ENCODE data around the gene NOP9.

DNA sequence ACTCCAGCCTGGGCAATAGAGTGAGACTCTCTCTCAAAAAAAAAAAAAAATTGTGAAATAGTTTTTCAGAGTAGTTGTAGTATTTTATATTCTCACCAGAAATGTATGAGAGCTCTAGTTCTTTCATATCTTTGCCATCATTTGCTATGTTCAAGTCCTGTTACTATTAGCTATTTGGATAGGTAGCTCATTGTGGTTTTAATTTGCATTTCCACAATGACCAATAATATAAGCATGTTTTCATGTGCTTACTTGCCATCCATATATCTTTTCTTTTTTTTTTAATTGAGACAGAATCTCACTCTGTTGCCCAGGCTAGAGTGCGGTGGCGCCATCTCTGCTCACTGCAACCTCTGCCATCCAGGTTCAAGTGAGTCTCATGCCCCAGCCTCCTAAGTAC, 48.5 kb downstream of the NOP9 start:
- TF ChIP-seq ESRRG (CRISPR knock-in tag; IDR thresholded peaks at IDR 0.05) (no peak), TOX (CRISPR knock-in tag; IDR thresholded peaks at IDR 0.05; ENCODE audit: borderline replicate concordance) (no peak), SNAI2 (CRISPR knock-in tag; IDR thresholded peaks at IDR 0.05) (no peak), RARB (CRISPR knock-in tag; IDR thresholded peaks at IDR 0.05) (no peak), PATZ1 (CRISPR knock-in tag; IDR thresholded peaks at IDR 0.05; ENCODE audit: borderline replicate concordance) (no peak), CSDC2 (CRISPR knock-in tag; IDR thresholded peaks at IDR 0.05) (no peak), ZFP30 (CRISPR knock-in tag; IDR thresholded peaks at IDR 0.05) (no peak), ISL1 (CRISPR knock-in tag; IDR thresholded peaks at IDR 0.05) (no peak), ARNTL (CRISPR knock-in tag; IDR thresholded peaks at IDR 0.05; ENCODE audit: borderline replicate concordance, low read depth) (no peak), ZNF70 (CRISPR knock-in tag; IDR thresholded peaks at IDR 0.05) (no peak), PPARA (CRISPR knock-in tag; IDR thresholded peaks at IDR 0.05; ENCODE audit: borderline replicate concordance) (no peak)
- TF ChIP-seq, protein P1, sequence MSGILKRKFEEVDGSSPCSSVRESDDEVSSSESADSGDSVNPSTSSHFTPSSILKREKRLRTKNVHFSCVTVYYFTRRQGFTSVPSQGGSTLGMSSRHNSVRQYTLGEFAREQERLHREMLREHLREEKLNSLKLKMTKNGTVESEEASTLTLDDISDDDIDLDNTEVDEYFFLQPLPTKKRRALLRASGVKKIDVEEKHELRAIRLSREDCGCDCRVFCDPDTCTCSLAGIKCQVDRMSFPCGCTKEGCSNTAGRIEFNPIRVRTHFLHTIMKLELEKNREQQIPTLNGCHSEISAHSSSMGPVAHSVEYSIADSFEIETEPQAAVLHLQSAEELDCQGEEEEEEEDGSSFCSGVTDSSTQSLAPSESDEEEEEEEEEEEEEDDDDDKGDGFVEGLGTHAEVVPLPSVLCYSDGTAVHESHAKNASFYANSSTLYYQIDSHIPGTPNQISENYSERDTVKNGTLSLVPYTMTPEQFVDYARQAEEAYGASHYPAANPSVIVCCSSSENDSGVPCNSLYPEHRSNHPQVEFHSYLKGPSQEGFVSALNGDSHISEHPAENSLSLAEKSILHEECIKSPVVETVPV (CRISPR knock-in tag; IDR thresholded peaks at IDR 0.05), result no peak
- TF ChIP-seq, protein P2, sequence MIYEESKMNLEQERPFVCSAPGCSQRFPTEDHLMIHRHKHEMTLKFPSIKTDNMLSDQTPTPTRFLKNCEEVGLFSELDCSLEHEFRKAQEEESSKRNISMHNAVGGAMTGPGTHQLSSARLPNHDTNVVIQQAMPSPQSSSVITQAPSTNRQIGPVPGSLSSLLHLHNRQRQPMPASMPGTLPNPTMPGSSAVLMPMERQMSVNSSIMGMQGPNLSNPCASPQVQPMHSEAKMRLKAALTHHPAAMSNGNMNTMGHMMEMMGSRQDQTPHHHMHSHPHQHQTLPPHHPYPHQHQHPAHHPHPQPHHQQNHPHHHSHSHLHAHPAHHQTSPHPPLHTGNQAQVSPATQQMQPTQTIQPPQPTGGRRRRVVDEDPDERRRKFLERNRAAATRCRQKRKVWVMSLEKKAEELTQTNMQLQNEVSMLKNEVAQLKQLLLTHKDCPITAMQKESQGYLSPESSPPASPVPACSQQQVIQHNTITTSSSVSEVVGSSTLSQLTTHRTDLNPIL (CRISPR knock-in tag; IDR thresholded peaks at IDR 0.05; ENCODE audit: low read depth), result no peak

All from SK-N-SH treated with all-trans-retinoic acid at 6 μM for 48 hours (cell line).